Measurements from ENCODE around the gene PEDS1. TPM values are rescaled to one million over a fixed set of nuclear protein-coding genes. Genes with fewer than 3 reads are reported as not detected.
"Not testable (repeated sequence)": the region's sequence is repeated elsewhere in the genome, so short reads cannot be mapped to it uniquely, and the experiment has no call there.

PEDS1 gene
- total and polyA plus RNA-seq, 7 donors, result 13.8 to 27.4 (median 20.2) TPM

- WGBS, 2 donors, result 3 to 13% methylated on average over 20 of the region's 20 CpGs
- Histone ChIP-seq H3K27me3 (no peaks in the 10 kb centered on the region), H3K4me1 (peaks cover 0 to 28% (median 20%) of the 10 kb centered on the region in 4 donors), H3K4me3 (peak overlapping the region in 3 of 4 donors; percentile 16 to 42 (median 33)), H3K36me3 (no peaks in the 10 kb centered on the region), H3K27ac (peak overlapping the region; percentile 86), H3K9me3 (no peaks in the 10 kb centered on the region)
- intact Hi-C loops (cut with DNase I), result loop anchor here (5.0 kb wide), 1 partner anchor 184 kb away; the partner anchor contains the start of gene SNAI1
- TF ChIP-seq POLR2AphosphoS5 (IDR thresholded peaks at IDR 0.05) (peak; percentile 80 to 97 (median 85)), CTCF (IDR thresholded peaks at IDR 0.05) (no peak), EP300 (IDR thresholded peaks at IDR 0.05) (peak in 3 of 4 donors; percentile 53 to 96 (median 82)), POLR2A (IDR thresholded peaks at IDR 0.05) (no peak)
- peak; percentile 100 for DNase-seq
These were observed 12.4 kb upstream of the PEDS1 start for GRCh38 chr20:50165684-50166554.

GRCh38 chr20:50163570-50164317 is 10.2 kb upstream of the PEDS1 start:
- peak overlapping the region; percentile 57 to 86 (median 86) for H3K27ac ChIP-seq
- intact Hi-C loops (cut with DNase I), result no loop called here
- peak; percentile 86 for DNase-seq
- H3K36me3 ChIP-seq, result no peaks in the 10 kb centered on the region
- H3K9me3 ChIP-seq, result no peaks in the 10 kb centered on the region
- no peaks in the 10 kb centered on the region for H3K27me3 ChIP-seq
- H3K4me3 ChIP-seq, result no peak overlapping the region
- WGBS, 2 donors, result 83 to 85% methylated on average over 9 of the region's 9 CpGs
- TF ChIP-seq EP300 (IDR thresholded peaks at IDR 0.05), result no peak
- TF ChIP-seq POLR2AphosphoS5 (IDR thresholded peaks at IDR 0.05), result peak in 3 of 4 donors; percentile 34 to 53 (median 44)
- no peak for TF ChIP-seq POLR2A (IDR thresholded peaks at IDR 0.05)
- no peak for TF ChIP-seq CTCF (IDR thresholded peaks at IDR 0.05)
- H3K4me1 ChIP-seq, result peaks cover 0 to 20% (median 18%) of the 10 kb centered on the region in 4 donors

GRCh38 chr20:50161494-50161893 is 8.0 kb upstream of the PEDS1 start:
- H3K27ac ChIP-seq; intact Hi-C loops (cut with DNase I); H3K9me3 ChIP-seq; H3K4me3 ChIP-seq; H3K27me3 ChIP-seq; H3K36me3 ChIP-seq; DNase-seq: not testable (repeated sequence)
- H3K4me1 ChIP-seq, result peaks cover 0 to 12% (median 11%) of the 10 kb centered on the region in 4 donors
- 81 to 91% methylated on average over 7 of the region's 7 CpGs for WGBS, 2 donors

- 0 to 1% methylated on average over 18 of the region's 18 CpGs for WGBS, 2 donors
- no peak for TF ChIP-seq POLR2A (IDR thresholded peaks at IDR 0.05)
- TF ChIP-seq CTCF (IDR thresholded peaks at IDR 0.05), result peak in 1 of 4 experiments; percentile 7
- Histone ChIP-seq H3K9me3 (no peaks in the 10 kb centered on the region), H3K27ac (peak overlapping the region; percentile 88 to 95 (median 91)), H3K4me3 (peak overlapping the region; percentile 59 to 90 (median 76)), H3K27me3 (no peaks in the 10 kb centered on the region), H3K36me3 (peaks cover 0 to 8% (median 0%) of the 10 kb centered on the region in 4 donors), H3K4me1 (peaks cover 0 to 59% (median 48%) of the 10 kb centered on the region in 4 donors)
- intact Hi-C loops (cut with DNase I), result no loop called here
- peak; percentile 82 for DNase-seq
These were observed 397 bp downstream of the PEDS1 start for GRCh38 chr20:50153153-50153499.
